H9 (cell line): Measurements from ENCODE around the gene SLC25A26. TPM values are rescaled to one million over a fixed set of nuclear protein-coding genes. Genes with fewer than 3 reads are reported as not detected.

ENCODE experiments used
- DNase-seq: peaks from one replicate; pipeline ENCODE4 v3.0.0-alpha.2; 2017
- H2AFZ ChIP-seq: one replicate; pipeline ENCODE4 v1.6.1; 2013; ENCODE audit warnings: mild to moderate bottlenecking, low read length, control low read depth, moderate library complexity
- H2AK5ac ChIP-seq: 2 replicates; pipeline ENCODE4 v1.6.1; 2013; ENCODE audit warnings: low read length, control low read depth, mixed read lengths; ENCODE audit not compliant: insufficient read length
- H2BK120ac ChIP-seq: one replicate; pipeline ENCODE4 v1.6.1; 2013; ENCODE audit warnings: low read depth, mild to moderate bottlenecking, low read length, control low read depth, inconsistent platforms; ENCODE audit not compliant: poor library complexity, severe bottlenecking
- H2BK12ac ChIP-seq: 2 replicates; pipeline ENCODE4 v1.6.1; 2013; ENCODE audit warnings: low read length, control low read depth, mixed read lengths, low read depth; ENCODE audit not compliant: insufficient read length
- H2BK15ac ChIP-seq: 2 replicates; pipeline ENCODE4 v1.6.1; 2013; ENCODE audit warnings: low read depth, low read length, control low read depth
- H2BK20ac ChIP-seq: one replicate; pipeline ENCODE4 v1.6.1; 2013; ENCODE audit warnings: low read depth, mild to moderate bottlenecking, low read length, control low read depth, inconsistent platforms; ENCODE audit not compliant: poor library complexity, severe bottlenecking
- H2BK5ac ChIP-seq: 2 replicates; pipeline ENCODE4 v1.6.1; 2013; ENCODE audit warnings: low read length, control low read depth, mixed read lengths; ENCODE audit not compliant: insufficient read length
- H3K14ac ChIP-seq: 2 replicates; pipeline ENCODE4 v1.6.1; 2013; ENCODE audit warnings: low read length, control low read depth; ENCODE audit not compliant: insufficient read depth
- H3K18ac ChIP-seq: 2 replicates; pipeline ENCODE4 v1.6.1; 2013; ENCODE audit warnings: low read depth, mild to moderate bottlenecking, mixed read lengths, low read length, control low read depth; ENCODE audit not compliant: insufficient read length
- H3K23ac ChIP-seq: 2 replicates; pipeline ENCODE4 v1.6.1; 2013; ENCODE audit warnings: low read length, control low read depth, mixed read lengths, low read depth; ENCODE audit not compliant: insufficient read length
- H3K23me2 ChIP-seq: 2 replicates; pipeline ENCODE4 v1.6.1; 2013; ENCODE audit warnings: low read depth, mild to moderate bottlenecking, mixed read lengths, low read length, control low read depth; ENCODE audit not compliant: insufficient read length, poor library complexity, severe bottlenecking
- H3K27ac ChIP-seq: 2 replicates; pipeline ENCODE4 v1.5.1; 2013; ENCODE audit warnings: low read length, control low read depth, mixed read lengths, low read depth; ENCODE audit not compliant: insufficient read length
- H3K27me3 ChIP-seq: 2 replicates; pipeline ENCODE4 v1.6.1; 2013; ENCODE audit warnings: low read length, control low read depth, inconsistent platforms; ENCODE audit not compliant: insufficient read depth
- H3K4ac ChIP-seq: 2 replicates; pipeline ENCODE4 v1.6.1; 2013; ENCODE audit warnings: low read depth, mild to moderate bottlenecking, control low read depth, inconsistent platforms, low read length, moderate library complexity
- H3K4me1 ChIP-seq: 2 replicates; pipeline ENCODE4 v1.6.1; 2013; ENCODE audit warnings: low read length, control low read depth, inconsistent platforms; ENCODE audit not compliant: insufficient read depth
- H3K4me2 ChIP-seq: 2 replicates; pipeline ENCODE4 v1.6.1; 2013; ENCODE audit warnings: low read length, control low read depth, mixed read lengths; ENCODE audit not compliant: insufficient read length, insufficient read depth
- H3K56ac ChIP-seq: 2 replicates; pipeline ENCODE4 v1.6.1; 2013; ENCODE audit warnings: low read depth, mild to moderate bottlenecking, mixed read lengths, low read length, control low read depth; ENCODE audit not compliant: insufficient read length
- H3K79me1 ChIP-seq: 2 replicates; pipeline ENCODE4 v1.6.1; 2013; ENCODE audit warnings: low read depth, mild to moderate bottlenecking, moderate library complexity, low read length, control low read depth, inconsistent platforms; ENCODE audit not compliant: insufficient read depth, poor library complexity, severe bottlenecking
- H3K79me2 ChIP-seq: 2 replicates; pipeline ENCODE4 v1.6.1; 2013; ENCODE audit warnings: low read length, control low read depth, inconsistent platforms; ENCODE audit not compliant: insufficient read depth
- H3K9ac ChIP-seq: 2 replicates; pipeline ENCODE4 v1.6.1; 2013; ENCODE audit warnings: low read length, control low read depth, mixed read lengths; ENCODE audit not compliant: insufficient read length; ENCODE audit errors: extremely low read depth
- H3K9me3 ChIP-seq: one replicate; pipeline ENCODE4 v1.6.1; 2013; ENCODE audit warnings: low read depth, low read length, inconsistent platforms; ENCODE audit not compliant: control insufficient read depth
- H3T11ph ChIP-seq: one replicate; pipeline ENCODE4 v1.6.1; 2013; ENCODE audit warnings: mild to moderate bottlenecking, low read length, control low read depth, inconsistent platforms
- H4K20me1 ChIP-seq: one replicate; pipeline ENCODE4 v1.6.1; 2013; ENCODE audit not compliant: control insufficient read depth, insufficient read length, insufficient read depth
- H4K5ac ChIP-seq: 2 replicates; pipeline ENCODE4 v1.6.1; 2013; ENCODE audit warnings: low read depth, mild to moderate bottlenecking, mixed read lengths, low read length, control low read depth; ENCODE audit not compliant: insufficient read length
- H4K8ac ChIP-seq: replicated peaks from 2 replicates; pipeline ENCODE4 v1.6.1; 2013; ENCODE audit warnings: low read length, control low read depth, mixed read lengths, low read depth; ENCODE audit not compliant: insufficient read length
- H4K91ac ChIP-seq: 2 replicates; pipeline ENCODE4 v1.6.1; 2013; ENCODE audit warnings: low read depth, mild to moderate bottlenecking, moderate library complexity, mixed read lengths, low read length, control low read depth; ENCODE audit not compliant: insufficient read length
- H3K27ac Mint-ChIP-seq, 3 experiments: 2 replicates in 2 of 3; 3 replicates in 1 of 3; pipeline ENCODE4 v1.8.0; 2020 to 2021; ENCODE audit warnings: mixed read lengths in 3 of 3, mild to moderate bottlenecking in 1 of 3, moderate library complexity in 1 of 3
- H3K27me3 Mint-ChIP-seq: 2 replicates; pipeline ENCODE4 v1.8.0; 2021; ENCODE audit warnings: low read depth, mild to moderate bottlenecking, moderate library complexity, mixed read lengths
- H3K36me3 Mint-ChIP-seq, 3 experiments: 2 replicates in 2 of 3; 3 replicates in 1 of 3; pipeline ENCODE4 v1.8.0; 2020 to 2021; ENCODE audit warnings: low read depth in 3 of 3, mixed read lengths in 3 of 3; ENCODE audit not compliant: insufficient read depth in 1 of 3
- H3K4me1 Mint-ChIP-seq, 2 experiments: 2 replicates each; pipeline ENCODE4 v1.8.0; 2020; ENCODE audit warnings: mixed read lengths in 2 of 2
- H3K4me3 Mint-ChIP-seq, 2 experiments: 2 replicates in 1 of 2; 3 replicates in 1 of 2; pipeline ENCODE4 v1.8.0; 2020 to 2021; ENCODE audit warnings: mild to moderate bottlenecking in 2 of 2, mixed read lengths in 2 of 2, moderate library complexity in 1 of 2
- H3K9me3 Mint-ChIP-seq, 2 experiments: 2 replicates in 1 of 2; 3 replicates in 1 of 2; pipeline ENCODE4 v1.8.0; 2020; ENCODE audit warnings: mild to moderate bottlenecking in 2 of 2, mixed read lengths in 2 of 2, moderate library complexity in 1 of 2
- WGBS: extraction: QIAGEN DNeasy Blood & Tissue Kit; methylation state at CpG from one replicate; pipeline ENCODE4 v1.1.7; 2013; ENCODE audit warnings: missing lambda C conversion rate, low lambda C conversion rate, mixed read lengths; ENCODE audit not compliant: insufficient read length; ENCODE audit errors: extremely low coverage; 5-methylcytosine and 5-hydroxymethylcytosine counted together
- total RNA-seq: library from RNA; stranded (reverse); gene quantifications from 2 replicates; pipeline ENCODE4 v1.2.1, GENCODE V29; 2021
- TF ChIP-seq, protein P1 (sequence below): fragments of 200-600 bp; sonication (generic); conservative IDR thresholded peaks from 3 replicates; pipeline ENCODE4 v1.8.0; 2021; ENCODE audit warnings: antibody characterized with exemption, mild to moderate bottlenecking

Gene SLC25A26
- total RNA-seq, 1 experiment from 2014 or later: 30.2 TPM

DNA sequence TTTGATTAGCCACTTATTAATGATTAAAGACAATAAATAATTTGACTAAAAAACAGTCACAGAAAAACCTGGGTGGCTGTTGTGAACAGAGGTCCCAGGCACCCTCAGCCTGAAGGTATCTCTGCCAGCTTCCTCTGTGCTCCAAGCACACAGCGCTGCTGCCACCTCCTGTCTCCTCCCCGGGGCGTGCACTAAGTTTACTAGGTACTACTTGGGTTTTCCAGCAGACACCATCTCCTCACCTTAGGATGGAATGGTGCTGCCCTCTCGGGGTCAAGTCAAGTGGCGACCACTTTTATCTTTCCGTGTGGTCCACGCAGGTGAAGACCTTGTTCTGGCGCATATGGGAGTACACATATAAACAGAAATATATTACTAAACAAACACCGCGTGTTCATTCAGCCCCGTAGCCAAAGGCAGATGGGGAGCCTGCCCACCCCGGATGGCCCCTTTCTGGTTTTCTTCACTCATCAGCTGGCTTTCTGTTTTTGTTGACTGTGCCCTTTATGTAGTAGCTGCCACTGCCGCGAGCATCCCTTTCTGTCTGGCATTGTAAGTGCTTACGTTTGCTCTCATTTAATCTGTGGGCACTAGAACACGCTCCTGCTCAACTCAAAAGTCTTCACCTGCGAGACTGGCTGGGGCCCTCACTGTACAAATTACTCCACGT is 152.0 kb downstream of the SLC25A26 start:
- H3K36me3 Mint-ChIP-seq: peaks cover 14 to 21% (median 21%) of the 10 kb centered on the region in 3 experiments; a peak in 6 of 7 replicates
- Histone ChIP-seq H2BK20ac (no peak overlapping the region), H3K4me1 (no peaks in the 10 kb centered on the region), H3K23ac (no peak overlapping the region), H4K20me1 (no peaks in the 10 kb centered on the region), H3K27me3 (no peaks in the 10 kb centered on the region), H2BK15ac (no peak overlapping the region), H3K79me1 (no peaks in the 10 kb centered on the region), H3K4me2 (no peak overlapping the region), H3K14ac (no peak overlapping the region), H3K18ac (no peak overlapping the region), H3K79me2 (no peaks in the 10 kb centered on the region), H3K56ac (no peak overlapping the region), H4K8ac (no peak overlapping the region), H3K27ac (no peak overlapping the region), H4K5ac (no peak overlapping the region), H3K4ac (no peak overlapping the region), H3K9me3 (no peaks in the 10 kb centered on the region), H2AFZ (no peak overlapping the region), H2BK12ac (no peak overlapping the region), H2BK120ac (no peak overlapping the region), H2AK5ac (no peak overlapping the region), H3K9ac (no peak overlapping the region), H4K91ac (no peak overlapping the region), H3T11ph (no peak overlapping the region), H3K23me2 (no peaks in the 10 kb centered on the region), H2BK5ac (no peak overlapping the region)
- TF ChIP-seq, protein P1, sequence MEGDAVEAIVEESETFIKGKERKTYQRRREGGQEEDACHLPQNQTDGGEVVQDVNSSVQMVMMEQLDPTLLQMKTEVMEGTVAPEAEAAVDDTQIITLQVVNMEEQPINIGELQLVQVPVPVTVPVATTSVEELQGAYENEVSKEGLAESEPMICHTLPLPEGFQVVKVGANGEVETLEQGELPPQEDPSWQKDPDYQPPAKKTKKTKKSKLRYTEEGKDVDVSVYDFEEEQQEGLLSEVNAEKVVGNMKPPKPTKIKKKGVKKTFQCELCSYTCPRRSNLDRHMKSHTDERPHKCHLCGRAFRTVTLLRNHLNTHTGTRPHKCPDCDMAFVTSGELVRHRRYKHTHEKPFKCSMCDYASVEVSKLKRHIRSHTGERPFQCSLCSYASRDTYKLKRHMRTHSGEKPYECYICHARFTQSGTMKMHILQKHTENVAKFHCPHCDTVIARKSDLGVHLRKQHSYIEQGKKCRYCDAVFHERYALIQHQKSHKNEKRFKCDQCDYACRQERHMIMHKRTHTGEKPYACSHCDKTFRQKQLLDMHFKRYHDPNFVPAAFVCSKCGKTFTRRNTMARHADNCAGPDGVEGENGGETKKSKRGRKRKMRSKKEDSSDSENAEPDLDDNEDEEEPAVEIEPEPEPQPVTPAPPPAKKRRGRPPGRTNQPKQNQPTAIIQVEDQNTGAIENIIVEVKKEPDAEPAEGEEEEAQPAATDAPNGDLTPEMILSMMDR: peak; percentile 78
- WGBS: no CpG with 5 or more reads among the region's 18 CpGs
- H3K9me3 Mint-ChIP-seq: no peaks in the 10 kb centered on the region
- peak; percentile 84 for DNase-seq
- H3K4me3 Mint-ChIP-seq: no peak overlapping the region
- peak overlapping the region in 1 of 3 experiments; percentile 25; a peak in 1 of 7 replicates for H3K27ac Mint-ChIP-seq
- no peaks in the 10 kb centered on the region for H3K4me1 Mint-ChIP-seq
- no peaks in the 10 kb centered on the region for H3K27me3 Mint-ChIP-seq
